Nucleus accumbens (tissue), 56 donors: ENCODE measurements around the gene ANXA9.

ENCODE experiments used
- DNase-seq, 56 donors: peaks; one replicate each; lab custom pipeline; 2025; lab: John Stamatoyannopoulos, UW

Gene ANXA9

DNA sequence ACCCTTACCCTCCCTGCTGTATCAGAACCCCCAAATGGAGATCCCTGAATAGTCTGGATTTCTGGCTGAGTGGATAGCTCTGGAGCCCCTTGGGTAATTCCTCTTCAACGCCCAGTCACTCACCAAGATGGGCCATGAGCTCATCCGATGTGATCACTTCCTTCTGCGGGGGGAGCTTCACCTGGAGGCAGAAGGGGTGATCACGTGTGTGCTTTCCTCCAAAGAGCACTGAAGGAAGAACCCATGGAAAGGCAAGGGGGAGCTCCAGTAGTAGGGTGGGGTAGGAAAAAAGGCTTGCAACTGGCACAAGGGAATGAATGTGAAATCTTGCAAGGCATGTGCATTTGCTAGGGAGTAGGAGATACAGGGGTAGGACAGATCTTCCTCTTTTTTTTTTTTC lies 19.5 kb downstream of the ANXA9 start:
- DNase-seq, result peak in 1 of 56 donors; percentile 5

DNA sequence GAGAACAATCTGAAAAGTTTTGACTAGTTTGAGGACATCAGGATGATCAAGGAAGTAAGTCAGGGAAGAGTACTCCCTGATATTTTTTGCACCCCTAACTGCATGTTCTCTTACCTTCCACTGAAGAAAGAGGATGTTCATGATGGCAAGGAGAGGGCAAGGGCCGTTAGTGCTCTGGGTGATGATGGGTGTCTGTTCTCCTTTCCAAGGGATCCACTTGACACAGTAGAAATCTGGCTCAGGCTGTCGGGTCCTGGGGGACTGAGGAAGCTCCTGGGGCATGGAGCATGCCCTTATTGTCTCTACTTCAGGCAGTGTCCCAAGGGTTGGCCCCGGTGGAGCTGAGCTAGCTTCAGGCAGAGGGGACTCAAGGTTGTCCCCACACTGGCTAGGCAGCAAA lies 20.0 kb downstream of the ANXA9 start:
- no peak for DNase-seq

DNA sequence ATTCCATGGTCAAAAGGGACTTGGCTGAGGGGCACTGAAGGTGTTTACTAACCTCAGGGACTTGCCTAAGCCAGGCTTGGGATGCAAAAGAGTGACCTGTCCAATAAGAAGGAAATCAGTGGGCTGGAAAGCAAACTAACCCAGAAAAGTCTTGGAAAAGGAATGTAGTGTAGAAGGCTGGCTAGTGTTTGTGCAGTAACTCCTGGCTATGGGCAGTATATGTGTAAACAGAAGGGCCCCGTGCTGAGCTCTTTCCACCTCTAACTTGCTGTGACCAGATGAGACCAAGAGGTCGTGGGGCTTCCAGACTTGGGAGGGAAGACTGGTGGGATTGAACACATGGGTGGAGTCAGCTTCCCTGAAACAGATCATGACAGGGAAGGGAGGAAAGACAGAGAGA lies 20.5 kb downstream of the ANXA9 start:
- DNase-seq, result no peak

DNA sequence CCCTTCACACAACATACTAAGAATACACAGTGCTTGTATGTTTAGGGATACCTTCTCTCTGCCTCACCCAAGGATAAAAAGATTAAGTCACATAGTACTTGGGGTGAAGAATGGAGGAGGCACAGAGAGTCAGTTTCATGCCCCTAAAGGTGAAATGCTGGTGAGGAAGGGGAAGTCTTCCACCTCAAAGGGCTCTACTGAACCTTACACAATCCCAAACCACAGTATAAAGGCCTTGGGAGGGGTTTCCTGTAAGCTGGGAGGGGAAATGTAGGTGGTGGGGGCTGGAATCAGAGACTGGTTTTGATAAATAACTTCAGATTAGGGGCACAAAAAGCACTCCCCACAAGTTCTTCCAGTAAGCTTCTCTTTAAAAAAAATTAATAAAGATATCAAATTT lies 21.1 kb downstream of the ANXA9 start:
- no peak for DNase-seq

DNA sequence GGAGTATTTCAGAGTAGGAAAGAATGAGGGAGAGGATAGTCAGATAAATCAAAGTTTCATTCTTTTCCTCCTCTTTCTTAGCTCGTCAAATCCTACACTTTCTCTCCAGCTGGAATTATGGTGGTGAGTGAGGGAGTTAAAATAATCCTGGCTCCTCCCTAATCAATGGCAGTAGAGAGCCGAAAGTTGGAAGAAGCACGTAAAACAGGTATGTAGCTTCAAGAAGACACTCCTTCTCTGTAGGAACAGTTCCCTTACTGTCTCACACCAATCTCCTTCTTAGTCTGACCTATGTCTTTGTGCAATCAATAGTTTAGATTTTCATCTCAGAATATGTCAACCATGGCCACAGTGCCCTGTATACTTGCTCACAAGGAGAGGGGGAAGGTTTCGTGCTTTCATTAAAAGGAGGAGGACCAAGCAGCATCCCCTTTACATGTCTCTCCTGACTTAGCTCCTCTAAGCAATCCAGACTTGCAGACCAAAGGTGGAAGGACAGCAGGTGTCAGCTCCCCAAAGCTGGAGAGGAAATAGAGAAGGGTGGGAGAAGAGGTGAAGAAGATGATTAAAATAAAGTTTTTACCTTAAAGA lies 23.7 kb downstream of the ANXA9 start:
- peak in 2 of 56 donors; percentile 38 to 63 for DNase-seq

DNA sequence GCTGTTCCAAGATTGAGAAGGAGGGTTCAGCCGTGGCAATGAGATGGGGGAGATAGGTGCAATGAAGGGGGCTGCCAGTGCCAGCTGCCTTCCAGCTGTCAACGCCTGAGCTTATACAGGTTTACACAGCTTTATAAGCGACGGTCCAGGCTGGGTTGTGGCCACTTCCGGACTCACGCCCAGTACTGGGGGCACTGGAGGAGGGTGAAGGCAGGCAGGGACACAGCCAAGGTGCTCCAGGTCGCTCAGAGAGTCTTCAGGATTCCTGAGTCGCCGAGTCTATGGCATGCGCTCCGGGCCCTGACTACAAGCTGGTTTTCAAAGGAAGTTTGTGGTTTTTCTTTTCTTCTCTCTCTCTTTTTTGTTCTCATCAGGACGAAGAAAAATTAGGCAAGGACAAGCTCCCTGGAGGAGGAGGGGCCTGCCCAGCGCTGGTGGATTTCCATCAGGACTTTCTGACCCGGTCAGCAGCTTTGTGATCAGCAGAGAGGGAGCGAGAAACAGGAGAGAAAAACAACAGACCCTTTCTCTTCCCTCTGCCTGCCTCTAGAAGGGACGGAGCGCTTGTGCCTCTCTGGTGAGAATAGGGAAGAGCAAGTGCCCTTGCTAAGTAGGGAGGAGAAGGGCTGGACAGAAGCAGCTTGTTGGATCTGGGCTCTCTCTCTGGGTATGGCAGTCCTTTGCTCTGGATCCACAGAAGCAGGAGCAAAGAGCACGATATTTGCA lies 24.4 kb downstream of the ANXA9 start, which contains the start of gene MINDY1:
Gene MINDY1 (minus strand): TSS at position 576 of the 726 bp plus-strand sequence. CDS start 4,285 bp downstream, outside the sequence.
- DNase-seq, result peak in 55 of 56 donors; percentile 11 to 88 (median 72)

DNA sequence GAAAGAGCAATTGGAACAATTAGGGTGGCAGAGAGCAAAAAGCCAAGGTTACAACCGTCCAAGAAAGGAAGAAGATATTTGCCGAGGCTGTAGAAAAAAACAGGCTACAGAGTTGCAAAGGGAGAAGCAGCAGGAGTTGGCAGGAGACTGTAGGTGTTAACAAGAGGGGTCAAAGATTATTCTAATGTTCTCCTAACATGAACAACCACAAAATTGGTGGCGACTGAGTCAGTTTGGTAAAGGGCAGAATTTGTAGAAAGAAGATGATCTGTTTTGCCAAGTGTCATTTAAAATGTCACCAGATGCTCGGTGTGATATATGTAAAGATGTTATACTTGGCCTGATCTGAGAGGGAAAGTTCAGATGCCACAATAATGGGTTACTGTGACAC lies 25.8 kb downstream of the ANXA9 start:
- peak in 1 of 56 donors; percentile 25 for DNase-seq

DNA sequence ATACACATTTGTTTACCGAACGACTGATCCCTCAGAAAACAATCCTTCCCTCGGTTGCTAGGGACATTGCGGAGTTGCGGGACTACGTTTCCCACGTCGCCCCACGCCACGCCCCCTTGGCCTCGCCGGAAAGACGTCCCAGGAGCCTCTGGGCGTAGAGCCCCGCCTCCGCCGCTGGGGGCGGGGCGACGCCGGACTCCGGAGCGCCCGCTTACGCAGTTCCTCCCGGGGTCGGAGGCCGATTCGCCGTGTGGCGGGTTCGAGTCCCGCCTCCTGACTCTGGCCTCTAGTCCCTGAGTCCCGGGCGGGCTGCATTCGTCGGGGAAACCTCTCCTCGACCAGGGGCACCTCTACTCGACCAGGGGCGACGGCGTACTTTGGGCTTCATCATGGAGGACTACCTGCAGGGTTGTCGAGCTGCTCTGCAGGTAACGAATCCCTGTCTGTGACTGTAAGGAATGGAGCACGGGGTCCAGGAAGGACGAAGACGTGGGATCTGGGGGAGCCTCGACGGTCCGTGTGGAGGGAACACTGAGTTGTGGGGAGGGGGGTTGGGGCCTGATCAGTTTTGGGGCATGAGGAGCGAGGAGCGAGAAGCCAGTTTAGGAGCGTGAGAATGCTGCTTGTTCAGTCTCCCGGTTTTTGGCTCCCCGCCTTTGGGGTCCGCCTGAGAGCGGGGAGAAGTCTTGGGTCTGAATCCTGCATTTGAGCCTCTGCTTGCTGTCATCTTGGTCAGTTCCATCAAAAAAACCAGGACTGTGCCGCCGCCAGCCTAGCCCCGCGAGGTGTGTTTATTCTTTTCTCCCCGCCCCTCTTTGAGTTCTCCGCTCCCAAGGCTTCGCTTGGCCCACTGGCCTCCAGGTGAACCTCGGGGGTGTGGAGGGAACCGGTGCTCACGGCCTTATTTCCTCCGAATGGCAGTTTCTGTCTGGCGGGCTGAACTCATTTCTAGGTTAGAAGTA lies 26.4 kb downstream of the ANXA9 start, which contains the start of gene PRUNE1:
Gene PRUNE1 (plus strand): TSS at position 206 of the 962 bp plus-strand sequence. CDS start 184 bp downstream, at position 390.
- DNase-seq, result peak; percentile 57 to 97 (median 90)

DNA sequence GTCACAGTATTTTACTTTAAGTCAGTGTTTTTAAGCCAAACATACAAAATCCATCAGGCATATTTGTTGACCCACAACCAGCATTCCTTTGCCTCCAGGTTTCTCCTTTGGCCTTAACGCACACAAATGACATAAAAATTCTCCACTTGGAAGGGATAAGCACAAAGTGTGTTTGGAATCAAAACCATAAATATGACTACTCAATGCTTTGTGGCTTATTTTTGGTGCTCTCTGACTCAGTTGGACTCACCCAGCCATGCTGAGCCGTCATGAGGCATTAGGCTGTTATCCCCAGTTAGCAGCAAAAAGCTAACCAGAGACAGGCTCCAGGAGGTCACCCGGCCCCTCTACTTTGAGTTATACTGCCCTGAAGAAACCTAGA lies 27.1 kb downstream of the ANXA9 start:
- no peak for DNase-seq

DNA sequence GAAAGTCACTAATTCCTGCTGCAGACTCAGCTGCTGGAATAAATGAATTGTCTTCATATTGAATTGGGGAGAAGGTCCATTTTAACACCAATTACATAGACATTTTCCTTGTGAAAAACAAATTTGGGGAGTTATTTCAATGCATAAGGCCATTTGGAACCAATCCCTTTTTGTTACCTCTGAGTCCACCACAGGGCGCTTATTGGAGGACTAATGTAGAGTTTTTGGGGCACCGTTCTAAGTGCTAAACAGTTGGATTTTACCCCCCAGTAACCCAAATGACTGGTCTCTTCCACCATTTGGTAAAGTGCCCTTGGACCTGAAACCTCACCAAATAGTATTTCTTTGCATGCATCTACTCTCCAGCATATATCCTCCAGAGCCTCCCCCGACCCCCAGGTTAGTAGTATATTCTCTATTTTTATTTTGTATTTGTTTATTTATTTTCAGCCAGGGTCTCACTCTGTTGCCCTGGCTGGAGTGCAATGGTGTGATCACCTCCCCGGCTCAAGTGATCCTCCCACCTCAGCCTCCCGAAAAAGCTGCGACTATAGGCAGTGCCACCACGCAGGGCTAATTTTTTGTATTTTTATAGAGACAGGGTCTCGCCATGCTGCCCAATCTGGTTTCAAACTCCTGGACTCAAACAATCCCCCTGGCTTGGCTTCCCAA lies 27.7 kb downstream of the ANXA9 start:
- DNase-seq, result no peak

DNA sequence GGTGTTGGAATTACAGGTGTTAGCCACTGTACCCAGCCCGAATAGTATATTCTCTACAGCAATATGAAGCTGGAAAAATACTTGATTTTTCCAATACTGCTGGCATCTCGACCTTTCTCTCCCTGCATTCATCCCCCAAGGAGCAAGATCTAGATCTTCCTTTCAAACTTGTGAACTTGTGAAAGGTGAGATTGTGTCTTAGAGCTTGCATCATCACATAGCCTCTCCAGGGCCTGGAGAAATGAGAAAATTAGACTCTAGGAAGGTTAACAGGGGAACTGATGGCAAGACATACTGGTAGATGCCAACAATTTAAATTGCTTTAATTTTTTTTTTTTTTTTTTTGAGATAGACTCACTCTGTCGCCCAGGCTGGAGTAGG lies 28.2 kb downstream of the ANXA9 start:
- DNase-seq, result no peak

DNA sequence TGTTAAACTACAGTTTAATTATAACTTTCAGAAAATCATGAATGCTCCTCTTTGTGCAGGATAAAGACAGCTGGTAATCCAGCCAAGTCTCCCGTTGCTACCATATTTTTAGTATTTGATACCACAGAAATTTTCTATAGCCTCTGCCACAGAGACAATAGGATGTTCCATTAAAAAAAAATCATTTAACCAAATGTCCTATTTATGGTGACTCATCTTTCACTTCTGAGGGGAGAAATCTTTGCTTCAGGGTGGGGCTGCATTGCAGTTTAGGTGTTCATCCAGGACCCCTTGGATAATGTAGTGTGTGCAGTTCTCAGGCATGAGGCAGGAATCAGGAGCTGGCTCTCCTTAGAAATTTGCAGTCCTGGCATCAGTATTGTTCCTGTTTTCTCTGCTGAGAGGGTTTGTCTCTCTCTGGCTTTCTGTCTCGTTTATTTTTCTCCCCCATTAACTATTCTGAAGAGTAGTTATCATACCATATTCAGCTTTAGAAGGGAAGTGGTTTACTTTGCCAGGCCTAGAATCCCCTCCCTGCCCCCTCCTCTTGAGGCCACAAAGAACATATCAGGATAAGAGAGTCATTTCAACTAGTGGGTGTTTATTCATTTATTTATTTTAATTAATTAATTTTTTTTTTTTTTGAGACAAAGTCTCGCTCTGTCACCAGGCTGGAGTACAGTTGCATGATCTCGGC lies 29.2 kb downstream of the ANXA9 start:
- DNase-seq, result no peak

DNA sequence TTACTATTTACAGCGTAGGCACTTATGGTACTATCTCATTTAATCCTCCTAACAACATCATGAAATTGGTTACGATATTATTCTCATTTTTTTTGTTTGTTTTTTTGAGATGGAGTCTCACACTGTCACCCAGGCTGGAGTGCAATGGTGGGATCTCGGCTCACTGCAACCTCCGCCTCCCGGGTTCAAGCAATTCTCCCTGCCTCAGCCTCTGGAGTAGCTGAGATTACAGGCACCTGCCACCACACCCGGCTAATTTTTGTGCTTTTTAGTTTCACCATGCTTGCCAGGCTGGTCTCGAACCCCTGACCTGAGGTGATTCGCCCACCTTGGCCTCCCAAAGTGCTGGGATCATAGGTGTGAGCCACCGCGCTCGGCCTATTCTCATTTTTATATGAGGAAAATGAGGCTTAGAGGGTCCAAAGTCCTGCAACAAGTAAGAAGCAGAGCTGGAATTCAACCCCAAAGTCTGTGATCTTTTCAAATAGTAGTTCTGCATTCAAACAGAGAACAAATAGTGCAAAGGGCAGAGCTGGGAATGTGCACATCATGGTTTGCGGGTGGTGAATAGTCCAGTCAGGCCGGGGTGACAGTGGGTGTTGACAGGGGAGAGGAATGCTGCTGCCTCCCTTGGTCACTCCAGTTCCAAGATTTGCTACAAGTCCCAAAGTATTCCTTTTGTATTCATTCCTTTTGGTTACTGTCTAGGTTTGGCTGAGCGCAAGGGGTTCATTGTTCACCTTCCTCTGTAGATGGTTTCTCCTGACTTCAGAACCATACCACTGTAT lies 30.8 kb downstream of the ANXA9 start:
- DNase-seq, result no peak

DNA sequence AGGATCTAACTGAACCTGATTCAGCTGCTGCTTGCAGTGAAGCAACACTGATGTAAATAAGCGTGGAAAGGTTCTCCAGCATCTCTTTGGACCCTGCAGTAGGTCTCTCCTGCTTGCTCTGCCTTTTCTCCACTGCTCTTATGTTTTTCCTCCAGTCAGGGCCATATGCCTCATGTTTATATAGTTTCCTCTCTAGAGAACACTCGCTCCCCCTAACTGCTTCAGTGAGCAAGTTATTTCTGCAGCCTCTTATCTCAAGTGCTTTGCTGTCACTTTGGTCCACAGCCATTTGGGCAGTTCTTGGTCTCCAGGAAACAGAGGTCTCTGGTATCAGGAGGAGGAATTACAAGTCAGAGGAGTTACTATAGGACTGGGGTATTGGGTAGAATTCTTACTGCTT lies 31.4 kb downstream of the ANXA9 start:
- DNase-seq, result no peak

DNA sequence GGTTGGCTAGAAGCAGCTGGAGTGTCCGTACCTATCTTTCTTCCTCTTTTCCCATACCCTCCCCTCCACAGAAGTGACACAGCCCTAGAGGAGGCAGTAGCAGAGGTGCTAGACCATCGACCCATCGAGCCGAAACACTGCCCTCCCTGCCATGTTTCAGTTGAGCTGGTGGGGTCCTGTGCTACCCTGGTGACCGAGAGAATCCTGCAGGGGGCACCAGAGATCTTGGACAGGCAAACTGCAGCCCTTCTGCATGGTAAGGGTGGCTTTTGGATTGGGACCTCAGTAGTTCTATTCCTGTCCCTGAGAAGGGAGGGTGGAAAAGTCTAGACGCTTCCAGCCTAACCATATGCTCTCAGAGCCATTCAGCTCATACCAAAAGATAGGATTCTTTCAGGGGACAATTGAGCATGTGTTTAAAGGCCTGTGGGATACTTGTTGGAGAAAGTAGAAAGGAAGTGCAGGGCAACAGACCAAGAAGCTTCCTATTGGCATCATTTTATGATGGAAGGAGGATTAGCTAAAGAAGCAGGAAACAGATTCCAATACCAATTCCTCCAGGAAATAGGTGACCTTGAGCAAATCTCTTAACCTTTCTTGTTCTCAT lies 42.6 kb downstream of the ANXA9 start:
- DNase-seq, result peak in 53 of 56 donors; percentile 6 to 84 (median 57)

DNA sequence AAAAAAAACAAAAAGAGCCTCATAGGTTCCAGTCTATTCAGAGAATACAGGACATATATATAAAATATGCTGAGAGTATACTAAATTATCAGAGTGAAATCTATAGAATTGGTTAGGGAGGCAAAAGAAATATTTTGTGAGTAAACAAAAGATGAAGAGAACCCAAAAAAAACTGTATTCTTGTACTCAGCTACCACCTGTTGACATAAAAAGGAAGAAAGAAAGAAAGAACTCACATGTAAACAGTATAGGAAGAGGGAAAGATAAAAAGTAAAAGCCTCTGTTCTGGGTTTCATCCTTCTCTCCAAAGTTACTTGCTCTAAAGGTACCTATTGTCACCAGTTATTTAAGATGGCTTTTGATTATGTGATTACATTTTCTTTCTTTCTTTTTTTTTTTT lies 44.4 kb downstream of the ANXA9 start:
- DNase-seq, result no peak

DNA sequence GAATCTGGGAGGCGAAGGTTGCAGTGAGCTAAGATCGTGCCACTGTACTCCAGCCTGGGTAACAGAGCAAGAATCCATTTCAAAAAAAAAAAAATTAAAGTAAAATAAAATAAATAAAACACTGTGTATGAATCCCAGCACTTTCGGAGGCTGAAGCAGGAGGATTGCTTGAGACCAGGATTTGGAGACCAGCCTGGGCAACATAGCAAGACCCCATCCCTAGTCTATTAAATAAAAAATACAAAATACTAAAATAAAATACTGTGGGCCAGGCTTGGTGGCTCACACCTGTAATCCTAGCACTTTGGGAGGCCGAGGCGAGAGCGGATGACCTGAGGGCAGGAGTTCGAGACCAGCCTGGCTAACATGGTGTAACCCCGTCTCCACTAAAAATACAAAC lies 50.1 kb downstream of the ANXA9 start:
- DNase-seq, result no peak

DNA sequence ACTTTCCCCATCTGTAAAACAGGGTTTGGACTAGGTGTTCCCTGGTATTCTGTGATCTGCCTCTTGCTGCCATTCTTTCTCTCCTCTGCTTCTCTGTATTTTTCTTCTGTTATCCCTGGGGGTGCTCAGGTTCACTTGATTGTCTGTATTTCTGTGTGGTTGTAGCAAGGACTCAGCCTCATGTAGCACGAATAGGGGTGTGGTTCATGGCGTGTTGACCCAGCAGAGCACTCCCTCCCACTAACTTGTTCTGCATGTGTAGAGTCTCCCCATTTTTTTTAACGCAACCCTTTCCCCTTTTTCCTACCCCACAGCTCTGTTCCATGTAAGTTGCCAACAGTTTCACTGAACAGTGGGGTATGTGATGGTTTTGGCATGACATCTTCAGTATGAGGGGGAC lies 53.1 kb downstream of the ANXA9 start:
- no peak for DNase-seq

DNA sequence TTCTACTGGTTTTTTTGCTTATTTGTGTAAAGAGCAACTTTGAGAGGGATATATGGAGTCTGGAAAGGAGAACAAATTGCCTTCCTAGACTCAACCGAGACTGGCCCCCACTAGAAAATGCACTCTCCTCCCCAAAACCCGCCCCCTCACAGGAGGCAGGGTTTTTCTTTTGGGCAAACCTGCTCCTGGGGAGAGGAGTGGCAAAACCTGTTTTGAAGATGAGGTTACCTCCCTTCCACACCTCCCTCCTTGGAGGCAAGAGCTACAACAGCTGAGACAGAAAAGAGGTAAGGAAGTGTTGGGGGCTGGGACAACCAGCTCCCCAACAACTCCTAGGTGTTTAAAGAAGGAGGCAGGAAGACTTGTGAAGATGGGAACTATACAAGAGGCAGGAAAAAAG lies 54.3 kb downstream of the ANXA9 start, which contains the start of gene BNIPL:
Gene BNIPL (plus strand): TSS at position 231 of the 400 bp plus-strand sequence. CDS start 140 bp downstream, at position 371.
- no peak for DNase-seq
